SU-DHL-6 (cell line): ENCODE results near the gene PSMB3.
A peak's percentile ranks its signal among the peaks of the same experiment; 100 is the strongest.

ENCODE experiments used
- H2AFZ ChIP-seq: fragments of 200-600 bp; sonication (generic); 2 replicates; pipeline ENCODE4 v1.6.1; 2014; ENCODE audit warnings: low read depth, mild to moderate bottlenecking, moderate library complexity, mixed read lengths, antibody characterized with exemption, low read length; ENCODE audit not compliant: severe bottlenecking
- H3F3A ChIP-seq: fragments of 200-600 bp; shearing (Covaris generic); 2 replicates; pipeline ENCODE4 v1.6.0; 2016; ENCODE audit warnings: antibody characterized with exemption, mild to moderate bottlenecking; ENCODE audit not compliant: insufficient read depth
- H3K27ac ChIP-seq: fragments of 200-600 bp; sonication (generic); 2 replicates; pipeline ENCODE4 v1.5.1; 2016; ENCODE audit warnings: low read depth, mild to moderate bottlenecking, low read length, moderate library complexity, mixed read lengths
- H3K27me3 ChIP-seq: fragments of 200-600 bp; sonication (generic), shearing (Covaris generic); 2 replicates; pipeline ENCODE4 v1.6.0; 2014; ENCODE audit warnings: mild to moderate bottlenecking, low read length
- H3K36me3 ChIP-seq: fragments of 200-600 bp; sonication (generic); 2 replicates; pipeline ENCODE4 v1.6.1; 2014; ENCODE audit warnings: mild to moderate bottlenecking, low read length, mixed read lengths
- H3K4me2 ChIP-seq: fragments of 300-600, 200-600 bp; shearing (Covaris generic), sonication (generic); 2 replicates; pipeline ENCODE4 v1.6.0; 2014; ENCODE audit warnings: low read length, low read depth, mild to moderate bottlenecking; ENCODE audit not compliant: poor library complexity, severe bottlenecking
- H3K4me3 ChIP-seq: fragments of 200-600 bp; sonication (generic); 2 replicates; pipeline ENCODE4 v1.5.1; 2014; ENCODE audit warnings: antibody characterized with exemption, low read length, mild to moderate bottlenecking, mixed read lengths; ENCODE audit not compliant: insufficient read depth, poor library complexity, severe bottlenecking
- H3K79me2 ChIP-seq: fragments of 200-600 bp; sonication (generic); 2 replicates; pipeline ENCODE4 v1.6.1; 2014; ENCODE audit warnings: mild to moderate bottlenecking, low read length, moderate library complexity; ENCODE audit not compliant: insufficient read depth
- H3K9ac ChIP-seq: fragments of 200-600 bp; sonication (generic); 2 replicates; pipeline ENCODE4 v1.7.0; 2014; ENCODE audit warnings: mild to moderate bottlenecking, low read length
- H3K9me2 ChIP-seq: fragments of 200-600 bp; sonication (generic); replicated peaks from 2 replicates; pipeline ENCODE4 v1.6.1; 2014; ENCODE audit warnings: low read length; ENCODE audit not compliant: insufficient read depth
- H3K9me3 ChIP-seq: fragments of 200-600 bp; sonication (generic); 2 replicates; pipeline ENCODE4 v1.6.1; 2014; ENCODE audit warnings: low read length, mixed read lengths; ENCODE audit not compliant: insufficient read depth
- H4K20me1 ChIP-seq: fragments of 200-600 bp; sonication (generic); 2 replicates; pipeline ENCODE4 v1.6.1; 2014; ENCODE audit warnings: low read depth, mild to moderate bottlenecking, antibody characterized with exemption, low read length, moderate library complexity, mixed read lengths
- EZH2phosphoT487 ChIP-seq: fragments of 200-600 bp; sonication (generic), shearing (Covaris generic); conservative IDR thresholded peaks from 2 replicates; pipeline ENCODE4 v1.6.1; 2018; ENCODE audit warnings: mild to moderate bottlenecking, antibody characterized with exemption, low read length, moderate library complexity, mixed read lengths
- TF ChIP-seq, protein P1 (sequence below): fragments of 200-600 bp; sonication (generic); IDR thresholded peaks from one replicate; pipeline ENCODE4 v1.5.1; 2017; ENCODE audit warnings: antibody characterized with exemption, mild to moderate bottlenecking, low read length, moderate library complexity; ENCODE audit not compliant: insufficient read depth, poor library complexity, severe bottlenecking

Gene PSMB3

DNA sequence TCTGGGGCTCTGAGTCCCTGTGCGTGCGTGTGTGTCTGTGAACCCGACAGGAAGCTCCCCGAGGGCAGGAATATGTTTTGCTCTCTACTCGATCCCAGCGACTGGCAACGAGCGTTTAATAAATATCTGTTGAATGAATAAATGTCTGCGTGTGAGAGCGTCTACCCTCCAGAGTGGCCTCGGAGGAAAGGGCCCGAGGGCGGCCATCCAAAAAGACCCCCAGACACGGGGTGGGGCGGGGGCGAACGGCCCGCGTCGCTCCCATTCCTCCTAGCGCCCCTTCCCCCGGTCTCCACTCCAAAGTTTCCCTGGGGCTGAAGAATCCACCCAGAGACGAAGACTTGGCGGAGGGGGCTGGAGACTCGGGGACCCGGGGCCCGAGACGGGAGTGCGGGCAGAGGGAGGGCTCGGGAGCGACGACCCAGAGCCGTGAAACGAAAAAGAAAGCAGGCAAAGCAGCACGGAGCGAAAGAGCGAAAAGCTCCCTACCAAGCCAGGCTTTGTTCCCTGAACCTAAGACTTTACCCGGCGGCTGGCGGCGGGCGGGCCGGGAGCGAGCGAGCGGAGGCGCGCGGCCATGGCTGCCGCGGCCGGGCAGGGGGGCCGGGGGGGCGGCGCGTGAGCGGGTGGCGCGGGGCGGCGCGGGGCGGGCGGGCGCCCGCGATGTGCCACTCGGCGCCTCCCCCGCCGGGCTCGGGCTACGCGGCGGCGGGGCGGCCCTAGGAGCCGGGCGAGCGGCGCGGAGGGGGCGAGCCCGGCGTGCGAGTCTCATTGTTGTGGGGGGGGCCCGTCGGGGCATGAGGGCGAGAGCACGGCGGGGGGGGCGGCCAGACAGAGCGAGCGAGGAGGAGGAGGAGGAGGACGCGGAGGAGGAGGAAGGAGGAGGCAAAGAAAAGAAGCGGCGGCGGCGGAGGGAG, 47.7 kb upstream of the PSMB3 start, which contains the start of gene MLLT6:
MLLT6 (plus strand) TSS at position 668 of the 917 bp plus-strand sequence. CDS start 360 bp downstream, outside the sequence.
- Histone ChIP-seq H3K4me3 (peak within 1 kb of the TSS; percentile 93), H3K9me3 (no peaks in the 10 kb centered on the region), H3K79me2 (peaks cover 32% of the 10 kb centered on the region), H3K27me3 (no peaks in the 10 kb centered on the region), H3K9me2 (no peaks in the 10 kb centered on the region), H4K20me1 (no peaks in the 10 kb centered on the region), H3K4me2 (peak within 1 kb of the TSS; percentile 95), H3F3A (peaks cover 40% of the 10 kb centered on the region), H3K36me3 (no peaks in the 10 kb centered on the region), H2AFZ (peak within 1 kb of the TSS; percentile 81), H3K27ac (peak within 1 kb of the TSS; percentile 87), H3K9ac (peak within 1 kb of the TSS; percentile 93)
- TF ChIP-seq, protein P1, sequence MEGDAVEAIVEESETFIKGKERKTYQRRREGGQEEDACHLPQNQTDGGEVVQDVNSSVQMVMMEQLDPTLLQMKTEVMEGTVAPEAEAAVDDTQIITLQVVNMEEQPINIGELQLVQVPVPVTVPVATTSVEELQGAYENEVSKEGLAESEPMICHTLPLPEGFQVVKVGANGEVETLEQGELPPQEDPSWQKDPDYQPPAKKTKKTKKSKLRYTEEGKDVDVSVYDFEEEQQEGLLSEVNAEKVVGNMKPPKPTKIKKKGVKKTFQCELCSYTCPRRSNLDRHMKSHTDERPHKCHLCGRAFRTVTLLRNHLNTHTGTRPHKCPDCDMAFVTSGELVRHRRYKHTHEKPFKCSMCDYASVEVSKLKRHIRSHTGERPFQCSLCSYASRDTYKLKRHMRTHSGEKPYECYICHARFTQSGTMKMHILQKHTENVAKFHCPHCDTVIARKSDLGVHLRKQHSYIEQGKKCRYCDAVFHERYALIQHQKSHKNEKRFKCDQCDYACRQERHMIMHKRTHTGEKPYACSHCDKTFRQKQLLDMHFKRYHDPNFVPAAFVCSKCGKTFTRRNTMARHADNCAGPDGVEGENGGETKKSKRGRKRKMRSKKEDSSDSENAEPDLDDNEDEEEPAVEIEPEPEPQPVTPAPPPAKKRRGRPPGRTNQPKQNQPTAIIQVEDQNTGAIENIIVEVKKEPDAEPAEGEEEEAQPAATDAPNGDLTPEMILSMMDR, result no peak
- no peak for TF ChIP-seq EZH2phosphoT487

DNA sequence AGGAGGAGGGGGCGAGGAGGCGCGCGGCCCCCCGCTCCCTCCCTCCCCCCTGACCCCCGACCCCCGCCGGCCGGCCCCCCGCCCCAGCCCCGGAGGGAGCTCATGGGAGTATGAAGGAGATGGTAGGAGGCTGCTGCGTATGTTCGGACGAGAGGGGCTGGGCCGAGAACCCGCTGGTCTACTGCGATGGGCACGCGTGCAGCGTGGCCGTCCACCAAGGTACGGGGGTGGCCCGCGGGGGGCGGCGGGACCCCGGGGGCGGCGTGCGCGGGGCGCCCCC, 47.1 kb upstream of the PSMB3 start:
- H2AFZ ChIP-seq, result no peak overlapping the region
- H3K4me2 ChIP-seq, result peak overlapping the region; percentile 95
- H3K79me2 ChIP-seq, result peaks cover 32% of the 10 kb centered on the region
- no peaks in the 10 kb centered on the region for H3K36me3 ChIP-seq
- TF ChIP-seq, protein P1, result no peak
- TF ChIP-seq EZH2phosphoT487, result no peak
- no peaks in the 10 kb centered on the region for H4K20me1 ChIP-seq
- peak overlapping the region; percentile 93 for H3K9ac ChIP-seq
- no peaks in the 10 kb centered on the region for H3K9me3 ChIP-seq
- no peaks in the 10 kb centered on the region for H3K27me3 ChIP-seq
- H3K4me3 ChIP-seq, result peak overlapping the region; percentile 93
- H3K9me2 ChIP-seq, result no peaks in the 10 kb centered on the region
- H3K27ac ChIP-seq, result peak overlapping the region; percentile 69
- H3F3A ChIP-seq, result peaks cover 40% of the 10 kb centered on the region

- TF ChIP-seq, protein P1, result no peak
- no peak for TF ChIP-seq EZH2phosphoT487
- H4K20me1 ChIP-seq, result no peaks in the 10 kb centered on the region
- peaks cover 38% of the 10 kb centered on the region for H3F3A ChIP-seq
- H3K4me2 ChIP-seq, result peak overlapping the region; percentile 95
- H3K9ac ChIP-seq, result peak overlapping the region; percentile 93
- no peaks in the 10 kb centered on the region for H3K9me3 ChIP-seq
- H3K36me3 ChIP-seq, result no peaks in the 10 kb centered on the region
- no peaks in the 10 kb centered on the region for H3K9me2 ChIP-seq
- no peak overlapping the region for H2AFZ ChIP-seq
- peaks cover 32% of the 10 kb centered on the region for H3K79me2 ChIP-seq
- peak overlapping the region; percentile 69 for H3K27ac ChIP-seq
- peak overlapping the region; percentile 93 for H3K4me3 ChIP-seq
- no peaks in the 10 kb centered on the region for H3K27me3 ChIP-seq
Observed at GRCh38 chr17:38705803-38706504, 46.6 kb upstream of the PSMB3 start.
